Cardiac muscle cell (in vitro differentiated cells and primary cell): ENCODE data around the gene HYAL4. TPM values are rescaled to one million over a fixed set of nuclear protein-coding genes. Genes with fewer than 3 reads are reported as not detected.
"Not testable (repeated sequence)": the region's sequence is repeated elsewhere in the genome, so short reads cannot be mapped to it uniquely, and the experiment has no call there.

Experiments
- DNase-seq, 2 donors: peaks; one replicate each; pipeline versions ENCODE4 v3.0.0 to v3.0.0-alpha.2; 2010 to 2017; ENCODE audit warnings: low read depth in 1 of 2, low spot score in 1 of 2
- H3K27ac ChIP-seq: fragments of 200-600 bp; sonication (generic); 2 replicates; pipeline ENCODE4 v1.5.1; 2016
- H3K27me3 ChIP-seq: fragments of 200-600 bp; sonication (generic); 2 replicates; pipeline ENCODE4 v1.6.0; 2016; ENCODE audit warnings: control low read depth
- H3K36me3 ChIP-seq: fragments of 200-600 bp; sonication (generic); 2 replicates; pipeline ENCODE4 v1.5.1; 2016; ENCODE audit warnings: control low read depth
- H3K4me1 ChIP-seq: fragments of 200-600 bp; sonication (generic); 2 replicates; pipeline ENCODE4 v1.8.1; 2017; ENCODE audit warnings: low read depth, mild to moderate bottlenecking, mixed run types
- H3K4me3 ChIP-seq: fragments of 200-600 bp; sonication (generic); 2 replicates; pipeline ENCODE4 v1.5.1; 2016; ENCODE audit warnings: mild to moderate bottlenecking
- H3K9me3 ChIP-seq: fragments of 200-600 bp; sonication (generic); 2 replicates; pipeline ENCODE4 v1.5.1; 2017; ENCODE audit warnings: low read depth, mild to moderate bottlenecking, control low read depth
- CTCF ChIP-seq: IDR thresholded peaks from 2 replicates; pipeline ENCODE4 v1.5.1; 2012; ENCODE audit warnings: low read depth, mild to moderate bottlenecking, low read length
- polyA plus RNA-seq: library from polyadenylated mRNA; unstranded; fragments of >200 nt; fragmentation: Nextera tagmentation; extraction: Ambion mirVana; gene quantifications from 2 replicates; pipeline ENCODE4 v1.2.1, GENCODE V29; 2016
- total RNA-seq: library from RNA; depleted of rRNA; stranded (reverse); fragments of >200 nt; gene quantifications from 2 replicates; pipeline ENCODE4 v1.2.3, GENCODE V29; 2016

HYAL4 gene
- total and polyA plus RNA-seq, 2 experiments from 2014 or later, result not detected

- no peak for DNase-seq
- H3K36me3 ChIP-seq, result no peaks in the 10 kb centered on the region
- no peak overlapping the region for H3K4me3 ChIP-seq
- no peak for TF ChIP-seq CTCF
- H3K9me3 ChIP-seq, result no peaks in the 10 kb centered on the region
- no peaks in the 10 kb centered on the region for H3K27me3 ChIP-seq
- no peak overlapping the region for H3K27ac ChIP-seq
- H3K4me1 ChIP-seq, result no peaks in the 10 kb centered on the region
These were observed 8.3 kb upstream of the HYAL4 start for GRCh38 chr7:123836656-123837055.

- H3K4me3 ChIP-seq, H3K36me3 ChIP-seq, H3K27ac ChIP-seq, H3K27me3 ChIP-seq, H3K4me1 ChIP-seq, DNase-seq, H3K9me3 ChIP-seq: not testable (repeated sequence)
These were observed 5.9 kb upstream of the HYAL4 start for GRCh38 chr7:123839106-123839505.

GRCh38 chr7:123844142-123844541, 827 bp upstream of the HYAL4 start:
- H3K9me3 ChIP-seq, H3K36me3 ChIP-seq, H3K4me3 ChIP-seq, H3K4me1 ChIP-seq, H3K27me3 ChIP-seq, H3K27ac ChIP-seq, DNase-seq: not testable (repeated sequence)

- TF ChIP-seq CTCF, result no peak
- Histone ChIP-seq H3K4me3 (no peak overlapping the region), H3K36me3 (no peaks in the 10 kb centered on the region), H3K9me3 (no peaks in the 10 kb centered on the region), H3K4me1 (no peaks in the 10 kb centered on the region), H3K27me3 (no peaks in the 10 kb centered on the region), H3K27ac (no peak overlapping the region)
- no peak for DNase-seq
These were observed 851 bp downstream of the HYAL4 start for GRCh38 chr7:123845823-123846216.

- DNase-seq, result peak in 1 of 2 donors; percentile 88
- Histone ChIP-seq H3K27me3 (no peaks in the 10 kb centered on the region), H3K4me3 (no peak overlapping the region), H3K4me1 (no peaks in the 10 kb centered on the region), H3K36me3 (no peaks in the 10 kb centered on the region), H3K9me3 (no peaks in the 10 kb centered on the region), H3K27ac (no peak overlapping the region)
- TF ChIP-seq CTCF, result no peak
These were observed 1.4 kb downstream of the HYAL4 start for GRCh38 chr7:123846217-123846891.

- Histone ChIP-seq H3K4me3 (no peak overlapping the region), H3K27ac (no peak overlapping the region), H3K4me1 (no peaks in the 10 kb centered on the region), H3K36me3 (no peaks in the 10 kb centered on the region), H3K9me3 (no peaks in the 10 kb centered on the region), H3K27me3 (no peaks in the 10 kb centered on the region)
- no peak for TF ChIP-seq CTCF
- no peak for DNase-seq
These were observed 2.9 kb downstream of the HYAL4 start for GRCh38 chr7:123847868-123848267.

GRCh38 chr7:123849855-123850254, 4.9 kb downstream of the HYAL4 start:
- Histone ChIP-seq H3K4me3 (no peak overlapping the region), H3K9me3 (no peaks in the 10 kb centered on the region), H3K27ac (no peak overlapping the region), H3K4me1 (no peaks in the 10 kb centered on the region), H3K36me3 (no peaks in the 10 kb centered on the region), H3K27me3 (no peaks in the 10 kb centered on the region)
- no peak for DNase-seq
- TF ChIP-seq CTCF, result no peak

GRCh38 chr7:123851404-123851803, 6.4 kb downstream of the HYAL4 start:
- not testable (repeated sequence) for H3K4me3 ChIP-seq, H3K27me3 ChIP-seq, H3K36me3 ChIP-seq, H3K4me1 ChIP-seq, DNase-seq, H3K9me3 ChIP-seq, H3K27ac ChIP-seq

GRCh38 chr7:123854291-123854690, 9.3 kb downstream of the HYAL4 start:
- DNase-seq, H3K36me3 ChIP-seq, H3K27ac ChIP-seq, H3K4me3 ChIP-seq, H3K4me1 ChIP-seq, H3K9me3 ChIP-seq, H3K27me3 ChIP-seq: not testable (repeated sequence)

- H3K4me3 ChIP-seq, H3K27me3 ChIP-seq, H3K4me1 ChIP-seq, DNase-seq, H3K27ac ChIP-seq, H3K9me3 ChIP-seq, H3K36me3 ChIP-seq: not testable (repeated sequence)
These were observed 11.5 kb downstream of the HYAL4 start for GRCh38 chr7:123856428-123856827.
